ENCODE measurements around the gene RTN4RL1.

RTN4RL1 gene

DNA sequence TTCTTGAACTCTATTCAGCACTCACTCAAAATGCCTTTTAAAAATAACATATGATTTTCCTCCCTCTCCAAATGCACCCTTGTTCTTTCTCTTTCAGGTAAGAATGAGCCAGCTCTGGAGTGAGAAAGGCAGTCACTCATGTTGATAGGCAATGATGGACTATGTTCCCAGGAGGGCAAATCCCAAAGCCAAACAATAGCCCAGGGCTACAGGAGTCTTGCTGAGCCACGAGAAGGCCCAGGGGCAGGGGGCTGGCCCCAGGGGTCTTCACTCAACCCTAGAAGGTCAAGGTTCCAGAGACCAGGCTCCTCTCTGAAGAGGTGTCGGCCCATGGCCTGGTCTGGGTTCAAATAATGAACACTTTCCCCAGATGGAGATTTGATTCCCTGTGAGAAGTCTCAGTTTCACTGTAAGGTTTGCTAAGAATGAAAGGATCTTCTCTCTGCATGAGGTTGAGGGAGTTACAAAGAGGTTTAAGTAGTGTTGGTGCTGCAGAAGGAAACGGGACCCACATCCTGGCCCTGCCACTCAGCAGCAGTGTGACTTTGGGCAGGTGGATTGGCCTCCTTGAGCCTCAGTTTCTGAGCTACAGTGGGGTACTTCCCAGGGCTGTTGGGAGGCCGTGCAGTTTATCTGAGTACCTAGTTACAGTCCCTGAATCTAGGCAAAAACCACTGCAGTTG lies 49.0 kb downstream of the RTN4RL1 start:
- DNase-seq = no peak

DNA sequence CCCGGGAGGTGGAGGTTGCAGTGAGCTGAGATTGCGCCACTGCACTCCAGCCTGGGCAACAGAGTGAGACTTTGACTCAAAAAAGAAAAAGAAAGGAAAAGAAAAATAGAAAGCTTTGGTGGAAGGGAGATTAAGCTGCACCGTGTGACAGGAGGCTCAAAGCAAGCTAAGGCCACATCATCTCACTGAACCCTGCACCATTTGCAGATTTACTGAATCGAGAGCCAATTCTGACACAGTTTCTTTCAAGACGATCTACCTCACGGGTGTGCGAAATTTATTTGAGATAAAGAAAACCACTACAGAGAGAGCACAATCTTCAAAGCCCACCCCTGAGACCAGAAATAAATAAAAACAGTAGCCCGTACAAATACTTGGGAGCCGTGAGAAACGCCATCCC lies 49.6 kb downstream of the RTN4RL1 start:
- DNase-seq = no peak

DNA sequence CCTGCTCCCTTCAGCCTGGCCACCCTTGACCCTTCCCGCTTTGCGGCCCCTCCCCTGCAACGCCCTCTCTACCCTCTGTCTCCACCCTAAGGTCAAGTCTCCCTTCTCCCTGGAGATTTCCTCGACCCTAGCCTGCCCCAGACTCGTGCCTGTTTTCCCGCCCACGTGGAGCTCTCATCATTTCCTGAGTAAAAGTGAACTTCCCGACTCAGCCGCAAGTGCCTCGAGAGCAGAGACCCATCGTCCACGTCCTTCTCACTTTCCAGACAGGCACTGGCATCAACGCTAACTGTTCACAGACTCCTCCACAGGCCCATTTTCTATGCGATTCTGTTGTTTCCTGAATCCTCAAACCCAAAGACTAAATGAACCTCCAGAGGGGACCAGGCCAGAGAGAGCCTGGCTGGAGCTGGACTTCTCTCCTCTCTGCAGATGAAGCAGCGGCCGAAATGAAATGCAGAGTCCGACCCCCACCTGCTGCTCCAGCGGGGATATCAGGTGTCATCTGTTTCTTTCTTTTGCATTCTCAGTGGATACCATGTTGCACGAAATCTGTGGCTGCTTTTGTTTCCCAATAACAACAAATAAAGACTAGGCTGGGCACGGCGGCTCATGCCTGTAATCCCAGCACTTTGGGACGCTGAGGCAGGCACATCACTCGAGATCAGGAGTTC lies 52.5 kb downstream of the RTN4RL1 start:
- DNase-seq = no peak

DNA sequence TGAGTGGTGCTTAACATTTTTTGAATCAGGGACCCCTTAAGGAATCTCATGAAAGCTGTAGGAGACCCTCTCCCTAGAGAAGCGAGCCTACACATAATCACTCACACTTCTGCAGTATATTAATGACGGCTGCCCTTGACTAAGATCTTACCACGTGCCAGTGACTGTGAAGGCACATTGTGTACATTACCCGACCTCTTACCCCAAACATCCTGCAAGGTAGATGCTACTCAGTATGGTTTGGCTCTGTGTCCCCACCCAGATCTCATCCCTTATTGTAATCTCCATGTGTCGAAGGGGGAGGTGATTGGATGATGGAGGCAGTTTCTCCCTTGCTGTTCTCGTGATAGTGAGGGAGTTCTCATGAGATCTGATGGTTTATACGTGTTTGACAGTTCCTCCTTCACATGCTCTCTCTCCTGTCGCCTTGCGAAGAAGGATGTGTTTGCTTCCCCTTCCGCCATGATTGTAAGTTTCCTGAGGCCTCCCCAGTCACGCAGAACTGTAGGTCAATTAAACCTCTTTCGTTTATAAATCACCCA lies 54.2 kb downstream of the RTN4RL1 start:
- no peak for DNase-seq

DNA sequence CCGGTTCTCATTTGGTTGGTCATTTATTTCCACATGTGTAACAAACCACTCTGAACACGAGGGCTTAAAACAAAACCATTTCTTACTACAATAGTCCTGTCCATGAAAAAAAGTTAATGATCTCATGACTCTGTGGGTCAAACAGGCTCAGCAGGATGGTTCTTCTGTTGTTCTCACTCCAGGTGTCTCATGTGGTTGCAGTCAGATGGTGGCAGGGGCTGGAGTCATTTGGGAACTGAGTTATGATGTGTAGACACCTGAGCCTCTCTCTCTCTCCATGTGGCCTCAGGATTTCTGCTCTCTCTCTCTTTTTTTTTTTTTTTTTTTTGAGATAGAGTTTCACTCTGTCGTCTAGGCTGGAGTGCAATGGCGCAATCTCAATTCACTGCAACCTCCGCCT lies 55.4 kb downstream of the RTN4RL1 start:
- no peak for DNase-seq

DNA sequence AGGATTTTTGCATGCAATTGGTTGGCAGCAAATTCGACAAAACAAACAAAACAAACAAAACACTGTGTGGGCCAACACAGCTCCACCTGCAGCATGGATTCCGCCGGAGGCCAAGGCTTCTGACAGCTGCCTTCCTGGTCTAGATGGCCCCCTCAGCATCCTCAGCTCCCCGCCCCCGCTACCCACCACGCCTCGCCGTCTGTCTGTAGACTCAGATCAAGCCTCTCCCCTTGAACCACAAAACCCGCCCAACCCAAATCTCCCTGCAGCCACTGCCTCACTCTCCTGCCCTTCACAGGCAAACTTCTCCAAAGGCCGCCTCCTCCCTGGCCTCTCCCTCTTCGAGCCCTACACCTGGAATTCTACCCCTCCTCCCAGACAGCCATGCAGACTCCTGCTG lies 57.9 kb downstream of the RTN4RL1 start:
- no peak for DNase-seq

DNA sequence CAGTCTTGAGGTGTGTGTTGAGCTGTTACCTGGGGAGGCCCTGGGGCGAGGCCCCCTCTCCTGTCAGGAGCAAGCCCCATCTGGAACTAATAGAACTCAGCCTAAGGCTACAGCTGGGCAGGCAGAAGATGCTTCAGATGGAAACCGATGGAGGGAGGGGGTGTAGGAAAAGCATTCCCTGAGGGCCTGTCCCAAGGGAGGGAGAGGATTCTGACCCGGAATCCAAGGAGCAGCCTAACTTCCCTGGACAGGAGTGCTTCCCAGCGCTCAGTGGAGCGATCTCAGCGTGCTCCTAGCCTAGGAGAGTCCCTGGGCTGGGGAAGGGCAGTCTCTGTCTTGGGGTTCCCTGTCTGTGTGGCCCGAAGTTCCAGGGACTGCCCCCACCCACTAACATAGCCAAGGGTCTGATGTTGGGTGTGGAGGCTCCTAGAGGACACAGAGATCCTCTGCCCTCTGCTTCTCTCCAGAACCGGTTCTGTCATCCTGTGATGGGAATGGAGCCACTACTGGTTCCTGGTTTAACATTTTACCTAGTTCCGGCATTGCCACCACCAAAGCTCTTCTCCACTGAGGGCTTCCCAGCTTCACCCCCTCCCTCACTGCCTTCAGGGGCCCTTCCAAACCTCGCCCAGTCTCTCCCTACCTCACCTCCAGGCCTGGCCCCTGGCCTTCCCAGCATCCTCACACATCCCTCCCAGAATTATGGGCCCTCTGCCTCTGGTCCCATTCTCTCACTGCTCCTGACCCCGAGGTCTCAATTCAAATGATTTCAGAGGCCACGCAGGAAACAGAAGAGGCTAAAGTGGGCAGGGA lies 58.7 kb downstream of the RTN4RL1 start:
- no peak for DNase-seq

DNA sequence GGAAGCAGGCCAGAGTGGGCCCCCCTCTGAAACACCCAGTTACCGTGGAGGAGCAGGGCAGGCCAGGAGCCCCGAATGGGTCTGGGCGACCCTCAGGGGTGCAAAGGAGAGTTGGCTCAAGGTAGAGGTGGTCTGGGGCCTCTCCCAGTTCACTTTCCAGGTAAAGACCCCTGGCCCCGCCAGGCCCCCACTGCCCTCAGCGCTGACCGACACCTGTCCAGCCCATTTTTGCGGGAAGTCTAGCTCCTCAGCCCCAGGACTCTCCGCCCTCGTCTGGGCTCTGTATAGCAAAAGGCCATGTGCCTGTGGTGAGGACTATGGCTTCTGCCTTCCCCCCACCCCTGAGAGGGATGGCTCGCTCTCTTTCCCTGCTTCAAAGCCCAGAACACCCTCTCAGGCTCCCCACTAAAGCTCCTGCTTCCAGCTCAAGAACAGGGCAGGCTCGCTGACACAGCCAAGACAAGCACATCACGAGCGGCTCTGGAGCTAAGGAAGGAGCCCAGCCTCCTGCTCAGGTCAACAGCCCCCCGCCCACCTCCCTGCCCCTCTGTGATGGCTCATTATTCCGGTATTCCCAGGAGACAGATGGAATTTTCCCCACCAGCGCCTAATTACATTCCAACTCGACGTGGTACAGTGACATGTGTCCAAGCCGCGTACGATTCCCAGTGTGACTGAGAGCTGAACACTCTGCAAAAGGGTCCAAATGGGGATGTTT lies 59.4 kb downstream of the RTN4RL1 start:
- DNase-seq = no peak

DNA sequence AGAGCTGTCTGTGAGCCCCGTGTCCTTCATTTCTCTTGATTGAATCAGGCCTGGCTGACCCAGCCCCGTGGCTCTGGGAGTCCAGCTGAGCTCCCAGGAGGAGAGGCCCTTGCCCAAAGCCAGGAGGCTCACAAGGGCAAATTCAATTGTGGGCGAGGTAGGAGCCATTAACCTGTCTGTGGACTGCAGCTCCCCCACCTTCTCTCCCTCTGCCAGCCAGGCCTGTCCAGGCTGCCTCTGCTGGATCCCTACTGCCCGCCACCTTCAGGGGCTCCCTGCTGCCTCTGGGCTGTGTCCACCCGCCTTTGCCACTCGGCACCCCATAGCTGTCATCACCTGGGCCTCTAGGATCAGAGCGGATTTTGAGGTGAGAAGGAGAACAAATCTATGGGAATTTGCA lies 61.9 kb downstream of the RTN4RL1 start:
- DNase-seq = no peak

DNA sequence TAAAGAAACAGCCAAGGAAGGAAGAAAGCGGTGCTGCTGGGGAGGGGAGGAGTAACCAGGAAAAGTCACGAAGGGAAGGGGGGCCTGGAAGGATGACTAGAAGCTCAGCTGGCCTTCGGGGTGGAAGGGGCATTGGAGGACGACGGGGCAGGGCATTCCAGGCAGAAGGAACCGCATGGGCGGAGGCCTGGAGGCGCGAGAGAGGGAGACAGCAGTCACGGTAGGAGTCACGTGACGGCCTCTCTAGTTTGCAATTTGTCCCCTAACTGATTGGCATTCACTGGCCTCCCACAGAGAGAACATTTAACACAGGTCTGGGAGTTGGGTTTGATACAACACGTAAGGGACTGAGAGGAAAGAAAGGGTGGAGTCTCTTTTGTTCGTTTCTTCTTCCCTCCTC lies 63.9 kb downstream of the RTN4RL1 start:
- DNase-seq = no peak

DNA sequence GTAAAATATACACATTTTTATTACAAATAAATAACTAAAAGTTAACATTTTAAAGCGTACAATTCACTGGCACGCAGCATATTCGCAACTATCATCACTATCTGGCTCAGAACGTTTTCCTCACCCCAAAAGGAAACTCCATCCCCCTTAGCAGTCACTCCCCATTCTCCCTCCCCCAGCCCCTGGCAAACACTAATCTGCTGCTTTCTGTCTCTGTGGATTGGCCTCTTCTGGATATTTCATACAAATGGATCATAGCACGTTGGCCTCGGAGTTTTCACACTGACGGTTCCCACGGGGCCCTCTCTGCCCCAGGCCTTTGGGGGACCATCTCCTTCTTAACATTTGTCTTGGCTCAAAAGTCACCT lies 64.6 kb downstream of the RTN4RL1 start:
- DNase-seq = no peak

DNA sequence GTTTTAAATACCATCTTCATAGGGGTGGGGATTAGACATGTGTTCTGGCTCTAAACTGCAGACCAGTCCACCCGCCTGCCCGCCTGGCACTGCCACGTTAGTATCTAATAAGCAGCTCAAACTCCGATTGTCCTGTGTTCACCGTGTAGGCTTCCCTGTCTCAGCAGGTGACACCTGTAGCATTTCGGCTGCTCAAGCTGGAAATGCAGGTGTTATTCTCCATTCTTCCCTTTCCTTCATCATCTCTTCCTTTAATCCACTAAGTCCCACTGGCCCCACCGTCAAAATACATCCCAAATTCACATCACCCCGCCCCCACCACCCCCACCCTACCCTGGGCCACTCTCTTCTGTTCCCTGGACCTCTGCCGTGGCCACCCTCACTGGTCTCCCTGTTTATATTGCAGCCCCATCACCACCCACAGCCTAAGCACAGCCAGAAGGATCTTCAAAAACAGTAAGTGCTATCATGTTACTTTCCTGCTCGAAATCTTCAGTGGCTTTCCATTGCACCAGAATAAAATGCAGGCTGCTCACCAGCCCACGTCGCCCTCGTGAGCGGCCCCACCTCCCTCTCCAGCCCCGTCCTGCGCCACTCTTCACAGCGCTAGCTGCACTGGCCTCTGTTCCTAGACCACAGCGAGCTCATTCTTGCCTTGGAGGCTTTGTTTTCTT lies 65.1 kb downstream of the RTN4RL1 start:
- DNase-seq = no peak

DNA sequence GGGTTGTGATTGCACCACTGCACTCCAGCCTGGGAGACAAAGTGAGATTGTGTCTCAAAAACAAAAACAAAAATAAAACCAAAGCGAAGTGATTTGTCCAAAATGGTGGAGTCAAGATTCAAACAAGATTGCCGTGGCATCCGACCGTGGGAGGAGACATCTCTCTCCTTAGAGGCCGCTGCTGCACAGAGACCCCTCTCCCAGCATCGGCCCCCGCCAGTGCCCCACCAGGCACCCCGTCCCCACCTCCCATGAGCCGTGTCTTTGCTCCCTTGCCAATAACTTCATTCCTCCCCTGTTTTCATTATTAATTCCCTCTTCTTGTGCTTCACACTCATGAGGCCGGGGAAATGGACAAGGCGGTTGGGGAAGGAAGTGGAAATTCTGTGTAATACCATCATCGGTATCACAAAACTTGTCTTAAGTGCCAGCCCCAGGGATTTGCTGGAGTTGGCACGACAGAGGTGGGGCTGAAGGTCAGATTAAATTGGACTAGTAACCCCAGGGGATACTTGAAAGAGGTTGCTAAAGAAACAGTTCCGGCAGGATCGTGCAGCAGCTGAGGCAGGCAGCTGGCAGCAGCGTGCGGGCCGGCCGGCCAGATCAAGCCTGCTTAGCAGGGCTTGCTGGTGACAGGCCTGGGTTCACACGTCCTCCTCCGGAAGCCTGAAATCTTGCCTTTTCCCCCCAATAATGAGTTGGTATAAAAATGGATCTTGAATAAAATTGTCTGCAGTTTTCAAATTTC lies 66.8 kb downstream of the RTN4RL1 start:
- DNase-seq = no peak

DNA sequence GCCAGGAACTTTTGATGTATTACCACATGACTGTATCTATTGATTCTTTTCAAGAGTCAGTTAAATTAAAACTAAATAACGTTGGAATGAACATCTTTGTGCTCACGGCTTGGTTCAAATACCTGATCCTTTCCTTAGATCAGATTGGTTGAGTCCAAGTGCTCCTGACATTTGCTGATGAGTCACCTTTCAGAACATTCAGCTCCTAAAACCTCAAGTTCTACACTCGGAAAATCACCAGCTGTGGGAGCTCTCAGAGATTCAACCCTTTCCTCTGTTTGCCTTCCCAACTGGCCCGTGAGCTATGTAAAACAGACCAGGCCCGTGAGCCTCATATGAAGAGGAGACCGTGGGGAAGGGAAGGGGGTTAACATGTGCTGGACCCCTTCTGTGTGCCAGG lies 68.1 kb downstream of the RTN4RL1 start:
- DNase-seq = no peak

DNA sequence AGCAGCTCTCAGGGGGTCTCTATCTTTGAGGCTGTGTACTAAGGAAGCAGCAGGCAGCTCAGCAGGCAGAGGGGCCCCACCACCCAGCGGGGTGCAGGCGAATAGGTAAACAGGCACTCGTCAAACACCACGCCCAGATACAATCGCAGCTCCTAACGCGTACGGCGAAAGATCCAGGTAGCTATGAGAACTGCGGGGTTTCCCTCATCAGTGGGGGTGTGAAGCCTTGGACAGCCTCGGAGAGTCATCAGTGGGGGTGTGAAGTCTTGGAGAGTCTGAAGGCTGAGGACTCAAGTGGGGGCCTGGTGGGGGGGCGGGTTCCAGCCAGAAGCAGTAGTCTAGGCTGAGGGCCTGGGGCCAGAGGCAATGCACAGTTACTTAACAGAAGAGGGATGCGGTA lies 69.0 kb downstream of the RTN4RL1 start:
- DNase-seq = no peak

DNA sequence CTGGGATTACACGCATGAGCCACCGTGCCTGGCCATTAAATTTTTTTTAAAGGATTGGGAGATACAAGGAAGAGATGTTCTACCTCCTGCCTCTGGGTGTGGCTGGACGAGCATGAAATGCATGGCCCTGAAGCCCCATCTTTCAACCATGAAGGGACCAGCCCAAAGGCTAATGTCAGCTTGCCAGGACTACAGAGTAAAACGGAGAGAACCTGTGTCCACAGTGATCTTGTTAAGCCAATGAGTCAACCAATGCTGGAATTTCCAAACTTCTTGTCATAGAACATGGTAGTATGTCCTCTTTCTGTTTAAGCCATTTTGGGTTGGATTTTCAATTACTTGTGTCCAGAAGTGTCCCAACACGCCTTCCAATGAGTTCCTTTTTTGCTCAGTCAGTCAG lies 71.3 kb downstream of the RTN4RL1 start:
- no peak for DNase-seq

DNA sequence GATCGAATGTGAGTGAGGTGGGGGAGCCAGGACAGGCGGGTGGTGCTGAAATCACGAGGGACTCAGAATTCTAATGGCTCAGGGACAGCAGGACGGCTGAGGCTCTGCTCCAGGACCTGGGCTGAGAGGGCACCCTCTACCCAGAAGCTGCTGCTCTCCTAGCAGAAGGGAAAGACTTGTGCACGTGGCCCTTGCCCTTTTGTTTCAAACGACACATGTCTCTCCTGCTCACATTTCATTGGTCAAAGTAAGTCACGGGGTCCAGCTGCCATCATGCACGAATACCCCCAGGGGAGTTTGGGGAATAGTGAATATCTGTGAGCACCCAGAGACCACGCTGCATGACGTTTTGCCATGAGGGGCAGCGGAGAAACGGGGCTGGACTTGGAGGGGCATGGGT lies 73.2 kb downstream of the RTN4RL1 start:
- DNase-seq = no peak

DNA sequence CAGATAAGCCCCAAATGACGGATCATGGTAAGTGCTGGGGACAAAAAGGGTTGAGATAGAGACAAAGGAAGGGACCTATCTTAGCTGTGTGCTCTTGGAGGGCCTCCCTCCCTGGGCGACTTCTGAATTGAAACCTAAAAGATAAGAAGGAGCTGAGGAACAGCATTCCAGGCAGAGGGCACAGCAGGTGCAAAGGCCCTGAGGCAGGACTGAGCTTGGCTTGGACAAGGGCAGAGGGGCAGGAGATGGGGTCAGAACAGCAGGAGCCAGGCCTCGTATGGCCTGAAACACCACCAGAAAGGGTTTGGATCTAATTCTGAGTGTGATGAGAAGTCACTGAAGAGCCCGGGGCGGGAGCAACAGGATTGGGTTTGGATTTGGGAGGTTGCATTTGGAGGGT lies 75.4 kb downstream of the RTN4RL1 start:
- DNase-seq = no peak

DNA sequence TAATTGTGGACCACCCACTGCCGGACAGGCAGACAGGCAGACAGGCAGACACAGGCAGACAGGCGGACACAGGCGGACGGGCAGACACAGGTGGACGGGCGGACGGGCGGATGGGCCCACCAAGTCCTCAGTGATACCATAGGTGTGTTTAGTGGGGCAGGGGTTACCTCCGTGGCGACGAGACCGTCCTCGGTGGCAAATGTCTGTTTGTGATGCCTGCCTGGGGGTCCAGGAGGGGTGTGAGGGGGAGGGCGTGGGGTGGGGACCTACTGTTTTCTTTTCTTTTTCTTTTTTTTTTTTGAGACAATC lies 76.7 kb downstream of the RTN4RL1 start:
- no peak for DNase-seq

DNA sequence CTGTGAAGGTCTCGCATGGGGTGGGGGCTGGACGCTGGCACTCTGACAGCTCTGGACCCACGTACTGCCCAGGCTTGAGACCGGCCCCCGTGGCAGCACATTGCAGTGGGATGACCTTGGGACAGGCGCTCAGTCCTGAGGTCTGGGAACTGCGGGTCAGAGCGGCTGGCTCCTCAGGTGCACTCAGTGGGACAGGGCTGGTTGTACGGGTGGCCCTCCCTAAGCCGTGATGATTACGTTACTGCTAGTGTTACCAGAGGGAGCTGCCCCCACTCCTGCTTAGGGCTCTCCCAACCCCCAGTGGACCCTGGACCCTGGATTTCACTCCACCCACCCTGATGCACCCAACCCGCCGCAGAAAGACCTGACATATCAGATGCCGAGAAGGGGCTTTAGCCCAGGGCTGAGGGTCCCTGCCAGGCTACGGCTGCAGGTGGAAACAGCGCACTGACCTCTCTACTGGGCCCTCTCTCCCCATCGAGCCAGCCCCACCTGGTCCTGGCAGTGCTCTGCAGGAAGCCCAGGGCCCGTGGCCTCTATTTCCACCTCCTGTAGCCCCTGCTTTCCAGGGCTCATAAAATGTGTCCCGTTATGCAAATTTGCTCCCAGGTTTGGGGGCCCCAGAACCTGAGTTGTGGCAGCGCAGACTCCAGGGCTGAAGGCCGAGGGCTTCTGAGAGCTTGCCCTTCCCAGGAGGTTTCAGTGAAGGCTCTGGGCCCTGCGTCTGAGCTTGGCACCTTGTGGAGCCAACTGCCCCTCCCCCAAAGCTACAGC lies 77.2 kb downstream of the RTN4RL1 start:
- no peak for DNase-seq

DNA sequence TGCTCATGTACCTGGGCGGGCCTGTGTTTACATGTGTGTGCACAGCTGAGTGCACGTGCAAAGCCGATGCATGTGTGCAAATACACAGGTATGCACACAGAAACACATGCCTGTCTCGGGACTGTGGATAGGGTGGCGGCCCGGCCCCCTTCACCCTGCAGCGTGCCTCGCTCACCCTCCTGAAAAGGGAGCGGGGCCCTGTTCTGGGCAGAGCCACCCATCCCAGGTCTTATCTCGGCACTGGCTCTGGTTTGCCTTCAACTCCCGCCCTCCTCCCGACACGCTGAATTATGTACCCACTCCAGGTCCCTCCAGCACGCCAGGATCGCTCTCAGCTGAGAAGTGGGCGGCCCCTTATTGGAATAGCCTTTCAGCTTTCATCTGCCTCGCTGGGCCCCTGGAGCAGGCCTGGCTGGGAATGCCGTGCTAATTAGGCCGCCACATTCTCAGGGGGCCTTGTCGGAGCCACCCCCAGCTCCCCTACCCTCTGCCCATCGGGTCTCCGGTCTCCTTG lies 77.8 kb downstream of the RTN4RL1 start:
- no peak for DNase-seq

Measured in activated CD4-positive, alpha-beta T cell treated with anti-CD3 and anti-CD28 coated beads, Interleukin-2, amount 50 U/mL, for 1 hour (primary cell).